HCT116 (cell line): ENCODE measurements around the gene CARS1.

Source experiments
- CEBPB ChIP-seq: IDR thresholded peaks from 2 replicates; pipeline ENCODE4 v1.6.1; 2012; ENCODE audit warnings: low read depth
- EZH2phosphoT487 ChIP-seq: fragments of 200-600 bp; IDR thresholded peaks from 2 replicates; pipeline ENCODE4 v1.6.1; 2018; ENCODE audit warnings: antibody characterized with exemption, borderline replicate concordance
- POLR2A ChIP-seq: IDR thresholded peaks from 2 replicates; pipeline ENCODE4 v1.7.0; 2011; ENCODE audit warnings: borderline replicate concordance; ENCODE audit not compliant: insufficient read depth, insufficient read length; ENCODE audit errors: extremely low read depth
- POLR2AphosphoS5 ChIP-seq: IDR thresholded peaks from 2 replicates; pipeline ENCODE4 v1.6.1; 2011; ENCODE audit warnings: mild to moderate bottlenecking, low read depth, low read length, moderate library complexity
- SIN3A ChIP-seq: IDR thresholded peaks from 2 replicates; pipeline ENCODE4 v1.6.1; 2012; ENCODE audit warnings: low read depth
- SP1 ChIP-seq: IDR thresholded peaks from 2 replicates; pipeline ENCODE4 v1.6.1; 2012; ENCODE audit warnings: low read depth
- TCF7L2 ChIP-seq: IDR thresholded peaks from 2 replicates; pipeline ENCODE4 v1.7.0; 2011; ENCODE audit warnings: borderline replicate concordance, inconsistent platforms; ENCODE audit not compliant: insufficient read depth, insufficient read length; ENCODE audit errors: extremely low read depth
- YY1 ChIP-seq: IDR thresholded peaks from 2 replicates; pipeline ENCODE4 v1.6.1; 2011; ENCODE audit warnings: low read length, low read depth, moderate library complexity, mild to moderate bottlenecking; ENCODE audit not compliant: insufficient replicate concordance; ENCODE audit errors: extremely low read depth
- TF ChIP-seq, protein P1 (sequence below), 3 experiments: fragments of 200-600 bp in 1 of 3; sonication (generic) in 1 of 3; IDR thresholded peaks in 2 of 3; conservative IDR thresholded peaks in 1 of 3; 2 replicates each; pipeline ENCODE4 v1.5.1; 2012 to 2017; ENCODE audit warnings: low read depth in 2 of 3, low read length in 2 of 3, antibody characterized with exemption in 1 of 3, borderline replicate concordance in 1 of 3, control low read depth in 1 of 3, mild to moderate bottlenecking in 1 of 3, mixed read lengths in 1 of 3, mixed run types in 1 of 3, moderate library complexity in 1 of 3; ENCODE audit not compliant: insufficient read depth in 1 of 3
- TF ChIP-seq, protein P2 (sequence below): IDR thresholded peaks from 2 replicates; pipeline ENCODE4 v1.6.1; 2012; ENCODE audit warnings: low read depth

DNA sequence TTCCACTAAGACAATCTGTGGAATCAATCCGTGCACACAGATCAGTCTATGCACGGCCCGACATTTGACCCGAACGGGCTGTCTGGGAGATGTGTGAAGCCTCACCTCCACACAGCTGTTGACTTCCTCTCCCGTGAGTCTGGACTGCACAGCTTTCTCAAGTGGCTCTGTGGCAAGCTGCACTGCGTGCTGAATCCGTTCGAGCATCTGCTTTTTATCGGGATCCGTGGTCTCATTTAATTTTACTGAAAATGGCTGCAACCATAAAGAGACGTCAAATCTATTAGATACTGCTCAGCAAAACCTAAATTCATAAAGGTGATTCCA, 19.3 kb downstream of the CARS1 start:
- no peak for TF ChIP-seq SP1
- TF ChIP-seq, protein P1, sequence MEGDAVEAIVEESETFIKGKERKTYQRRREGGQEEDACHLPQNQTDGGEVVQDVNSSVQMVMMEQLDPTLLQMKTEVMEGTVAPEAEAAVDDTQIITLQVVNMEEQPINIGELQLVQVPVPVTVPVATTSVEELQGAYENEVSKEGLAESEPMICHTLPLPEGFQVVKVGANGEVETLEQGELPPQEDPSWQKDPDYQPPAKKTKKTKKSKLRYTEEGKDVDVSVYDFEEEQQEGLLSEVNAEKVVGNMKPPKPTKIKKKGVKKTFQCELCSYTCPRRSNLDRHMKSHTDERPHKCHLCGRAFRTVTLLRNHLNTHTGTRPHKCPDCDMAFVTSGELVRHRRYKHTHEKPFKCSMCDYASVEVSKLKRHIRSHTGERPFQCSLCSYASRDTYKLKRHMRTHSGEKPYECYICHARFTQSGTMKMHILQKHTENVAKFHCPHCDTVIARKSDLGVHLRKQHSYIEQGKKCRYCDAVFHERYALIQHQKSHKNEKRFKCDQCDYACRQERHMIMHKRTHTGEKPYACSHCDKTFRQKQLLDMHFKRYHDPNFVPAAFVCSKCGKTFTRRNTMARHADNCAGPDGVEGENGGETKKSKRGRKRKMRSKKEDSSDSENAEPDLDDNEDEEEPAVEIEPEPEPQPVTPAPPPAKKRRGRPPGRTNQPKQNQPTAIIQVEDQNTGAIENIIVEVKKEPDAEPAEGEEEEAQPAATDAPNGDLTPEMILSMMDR (IDR thresholded peaks at IDR 0.05 in 2 of 3, conservative IDR thresholded peaks at IDR 0.05 in 1 of 3; ENCODE audit: borderline replicate concordance in 1 of 3, insufficient read depth in 1 of 3, low read depth in 2 of 3, low read length in 2 of 3) = no peak
- TF ChIP-seq CEBPB = no peak
- TF ChIP-seq, protein P2, sequence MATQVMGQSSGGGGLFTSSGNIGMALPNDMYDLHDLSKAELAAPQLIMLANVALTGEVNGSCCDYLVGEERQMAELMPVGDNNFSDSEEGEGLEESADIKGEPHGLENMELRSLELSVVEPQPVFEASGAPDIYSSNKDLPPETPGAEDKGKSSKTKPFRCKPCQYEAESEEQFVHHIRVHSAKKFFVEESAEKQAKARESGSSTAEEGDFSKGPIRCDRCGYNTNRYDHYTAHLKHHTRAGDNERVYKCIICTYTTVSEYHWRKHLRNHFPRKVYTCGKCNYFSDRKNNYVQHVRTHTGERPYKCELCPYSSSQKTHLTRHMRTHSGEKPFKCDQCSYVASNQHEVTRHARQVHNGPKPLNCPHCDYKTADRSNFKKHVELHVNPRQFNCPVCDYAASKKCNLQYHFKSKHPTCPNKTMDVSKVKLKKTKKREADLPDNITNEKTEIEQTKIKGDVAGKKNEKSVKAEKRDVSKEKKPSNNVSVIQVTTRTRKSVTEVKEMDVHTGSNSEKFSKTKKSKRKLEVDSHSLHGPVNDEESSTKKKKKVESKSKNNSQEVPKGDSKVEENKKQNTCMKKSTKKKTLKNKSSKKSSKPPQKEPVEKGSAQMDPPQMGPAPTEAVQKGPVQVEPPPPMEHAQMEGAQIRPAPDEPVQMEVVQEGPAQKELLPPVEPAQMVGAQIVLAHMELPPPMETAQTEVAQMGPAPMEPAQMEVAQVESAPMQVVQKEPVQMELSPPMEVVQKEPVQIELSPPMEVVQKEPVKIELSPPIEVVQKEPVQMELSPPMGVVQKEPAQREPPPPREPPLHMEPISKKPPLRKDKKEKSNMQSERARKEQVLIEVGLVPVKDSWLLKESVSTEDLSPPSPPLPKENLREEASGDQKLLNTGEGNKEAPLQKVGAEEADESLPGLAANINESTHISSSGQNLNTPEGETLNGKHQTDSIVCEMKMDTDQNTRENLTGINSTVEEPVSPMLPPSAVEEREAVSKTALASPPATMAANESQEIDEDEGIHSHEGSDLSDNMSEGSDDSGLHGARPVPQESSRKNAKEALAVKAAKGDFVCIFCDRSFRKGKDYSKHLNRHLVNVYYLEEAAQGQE = no peak
- no peak for TF ChIP-seq YY1
- TF ChIP-seq POLR2A = no peak
- no peak for TF ChIP-seq POLR2AphosphoS5
- TF ChIP-seq TCF7L2 = no peak
- no peak for TF ChIP-seq EZH2phosphoT487
- no peak for TF ChIP-seq SIN3A
